ENCODE results near the gene PLPPR3. TPM values are rescaled to one million over a fixed set of nuclear protein-coding genes. Genes with fewer than 3 reads are reported as not detected.
A peak's percentile ranks its signal among the peaks of the same experiment; 100 is the strongest.

PLPPR3 gene
- total RNA-seq, 1 experiment from 2014 or later, result 3.8 TPM

DNA sequence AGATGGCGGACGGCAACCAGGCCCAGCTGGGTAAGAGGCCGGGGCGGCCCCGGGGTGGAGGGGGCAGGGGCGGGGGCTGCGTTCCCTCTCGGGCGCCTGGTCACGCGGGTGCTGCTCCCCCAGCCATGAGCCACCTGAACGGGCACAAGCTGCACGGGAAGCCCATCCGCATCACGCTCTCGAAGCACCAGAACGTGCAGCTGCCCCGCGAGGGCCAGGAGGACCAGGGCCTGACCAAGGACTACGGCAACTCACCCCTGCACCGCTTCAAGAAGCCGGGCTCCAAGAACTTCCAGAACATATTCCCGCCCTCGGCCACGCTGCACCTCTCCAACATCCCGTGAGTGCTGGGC lies 13.4 kb downstream of the PLPPR3 start:
- DNase-seq (ENCODE audit: low read depth), result no peak

DNA sequence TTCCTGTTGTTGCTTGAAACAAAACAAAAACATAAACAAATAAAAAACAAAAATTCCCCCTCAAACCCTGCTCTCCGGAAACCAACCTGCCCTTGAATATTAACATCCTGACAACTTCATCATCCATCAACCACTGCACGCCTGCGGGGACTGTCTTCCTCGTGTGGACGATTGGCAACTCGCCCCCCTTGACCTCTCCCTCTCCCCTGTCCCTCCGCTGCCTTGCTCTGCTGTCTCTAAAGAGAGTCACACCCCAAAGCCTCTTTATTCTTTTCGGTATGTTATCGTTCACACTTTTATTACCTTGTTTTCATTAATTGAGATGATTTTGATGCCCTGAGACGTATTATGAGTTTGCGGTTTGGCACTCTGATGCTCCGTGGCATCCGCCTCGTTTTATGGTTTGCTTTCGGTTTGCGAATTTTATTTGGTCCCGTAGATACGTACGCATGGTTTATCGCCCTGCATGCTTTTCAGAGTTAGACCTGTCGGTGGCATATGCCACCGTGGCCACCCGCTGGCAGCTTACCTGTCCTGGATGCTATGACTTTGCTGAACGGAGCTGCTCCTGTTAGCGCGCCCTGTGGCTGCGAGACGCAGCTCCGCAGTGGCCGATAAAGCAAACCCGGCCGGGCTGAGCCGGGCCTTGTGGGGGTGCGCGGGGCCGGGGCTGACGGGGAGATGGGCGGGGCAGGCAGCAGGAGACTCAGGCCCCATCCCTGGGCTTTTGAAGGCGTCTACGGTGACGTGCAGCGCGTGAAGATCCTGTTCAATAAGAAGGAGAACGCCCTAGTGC lies 13.9 kb downstream of the PLPPR3 start:
- DNase-seq (ENCODE audit: low read depth), result no peak

DNA sequence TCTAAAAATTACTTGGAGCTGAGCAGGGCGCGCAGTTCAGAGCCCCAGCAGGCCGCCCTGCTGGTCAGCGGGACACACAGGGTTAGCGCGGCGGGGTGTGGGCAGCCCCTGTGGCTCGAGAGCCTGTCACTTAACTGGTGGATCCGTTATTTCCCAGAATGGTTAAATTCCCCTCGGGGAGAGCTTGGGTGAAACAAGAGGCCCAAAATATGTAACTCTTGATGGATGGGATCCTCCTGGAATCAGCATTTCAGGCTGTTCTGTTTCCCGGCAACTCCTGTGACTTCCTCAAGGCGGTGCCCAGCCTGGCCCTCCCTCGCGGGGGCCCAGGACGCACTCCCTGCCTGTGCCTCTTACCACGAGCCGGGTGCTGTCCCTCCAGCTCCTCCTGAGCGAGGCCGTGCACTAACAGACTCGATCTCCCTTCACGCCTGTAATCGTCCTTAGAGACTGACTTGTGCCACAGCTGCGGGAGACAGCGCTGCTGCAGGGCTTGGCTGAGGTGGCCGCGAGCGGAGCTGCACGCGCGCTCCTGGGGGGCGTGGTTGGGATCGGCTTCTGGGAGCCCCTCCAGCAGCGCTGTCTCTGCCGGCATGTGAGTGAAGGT lies 14.8 kb downstream of the PLPPR3 start:
- no peak for DNase-seq (ENCODE audit: low read depth)

DNA sequence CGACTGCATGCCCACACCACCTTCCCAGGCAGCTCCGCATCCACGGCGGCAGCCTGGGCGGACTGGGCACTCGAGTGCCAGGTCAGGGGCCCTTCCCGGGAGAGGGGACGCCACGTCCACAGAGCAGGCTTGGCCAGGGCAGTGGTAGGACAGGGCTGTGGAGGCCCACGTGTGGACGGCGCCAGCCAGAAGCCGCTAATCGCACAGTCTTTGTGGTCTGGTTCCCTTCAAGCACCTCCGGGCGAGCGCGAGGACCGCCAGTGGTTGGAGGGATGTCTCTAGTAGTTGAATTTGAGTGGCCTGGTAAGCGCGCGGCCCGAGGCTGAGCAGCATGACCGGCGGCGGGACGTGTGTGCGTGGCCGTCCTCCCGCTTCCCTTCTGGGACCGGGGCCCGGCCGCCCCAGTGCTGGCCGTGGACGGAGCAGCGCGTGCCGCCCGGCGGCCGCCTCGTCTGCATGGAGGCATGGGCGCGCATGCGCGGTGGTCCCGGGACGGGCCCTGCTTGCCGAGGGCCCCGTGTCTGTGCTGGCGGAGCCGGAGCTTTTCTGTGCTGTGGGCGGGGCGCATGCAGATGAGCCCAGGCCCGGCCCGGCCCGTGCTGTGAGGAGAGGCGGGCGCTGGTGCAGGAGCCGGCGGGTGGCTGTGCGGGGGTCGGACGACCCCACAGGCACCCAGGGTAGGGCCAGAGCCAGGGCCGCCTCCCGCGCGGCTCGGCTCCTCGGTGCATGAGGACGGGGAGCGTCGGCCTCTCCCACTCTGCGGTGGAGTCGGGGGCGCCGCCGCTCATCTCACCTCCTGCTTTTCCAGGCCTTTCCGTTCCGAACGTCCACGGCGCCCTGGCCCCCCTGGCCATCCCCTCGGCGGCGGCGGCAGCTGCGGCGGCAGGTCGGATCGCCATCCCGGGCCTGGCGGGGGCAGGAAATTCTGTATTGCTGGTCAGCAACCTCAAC lies 15.9 kb downstream of the PLPPR3 start:
- DNase-seq (ENCODE audit: low read depth), result no peak

DNA sequence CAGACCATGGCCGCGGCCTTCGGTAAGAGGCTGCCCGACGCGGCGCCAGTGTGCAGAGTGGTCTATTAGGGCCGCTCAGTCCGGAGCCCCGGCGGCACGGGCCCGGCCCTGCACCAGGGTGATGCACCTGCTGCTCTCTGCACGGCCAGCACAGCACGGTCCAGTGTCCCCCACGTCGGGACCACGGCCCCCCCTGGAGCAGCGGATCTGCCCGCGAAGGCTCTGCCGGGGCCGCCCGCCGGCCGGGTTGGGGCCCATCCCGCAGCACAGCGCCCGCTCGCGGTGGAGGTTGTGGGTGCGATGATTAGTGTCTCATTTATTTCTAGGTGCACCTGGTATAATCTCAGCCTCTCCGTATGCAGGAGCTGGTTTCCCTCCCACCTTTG lies 16.6 kb downstream of the PLPPR3 start:
- no peak for DNase-seq (ENCODE audit: low read depth)

DNA sequence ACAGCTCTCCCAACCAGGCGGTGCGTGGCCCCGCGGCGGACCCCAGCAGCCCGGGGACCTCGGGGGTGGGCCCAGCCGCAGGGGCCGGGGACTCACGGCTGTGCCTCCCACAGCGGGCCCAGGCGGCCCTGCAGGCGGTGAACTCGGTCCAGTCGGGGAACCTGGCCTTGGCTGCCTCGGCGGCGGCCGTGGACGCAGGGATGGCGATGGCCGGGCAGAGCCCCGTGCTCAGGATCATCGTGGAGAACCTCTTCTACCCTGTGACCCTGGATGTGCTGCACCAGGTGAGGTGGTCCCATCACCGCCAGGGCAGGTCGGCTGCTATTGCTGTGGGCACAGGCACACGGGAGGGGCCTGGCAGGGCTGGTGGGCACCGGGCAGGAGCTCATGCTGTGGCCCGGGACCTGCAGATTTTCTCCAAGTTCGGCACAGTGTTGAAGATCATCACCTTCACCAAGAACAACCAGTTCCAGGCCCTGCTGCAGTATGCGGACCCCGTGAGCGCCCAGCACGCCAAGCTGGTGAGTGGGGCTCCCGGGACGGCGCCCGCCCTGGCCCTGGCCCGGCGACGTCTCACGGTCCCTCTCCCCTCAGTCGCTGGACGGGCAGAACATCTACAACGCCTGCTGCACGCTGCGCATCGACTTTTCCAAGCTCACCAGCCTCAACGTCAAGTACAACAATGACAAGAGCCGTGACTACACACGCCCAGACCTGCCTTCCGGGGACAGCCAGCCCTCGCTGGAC lies 17.2 kb downstream of the PLPPR3 start:
- no peak for DNase-seq (ENCODE audit: low read depth)

DNA sequence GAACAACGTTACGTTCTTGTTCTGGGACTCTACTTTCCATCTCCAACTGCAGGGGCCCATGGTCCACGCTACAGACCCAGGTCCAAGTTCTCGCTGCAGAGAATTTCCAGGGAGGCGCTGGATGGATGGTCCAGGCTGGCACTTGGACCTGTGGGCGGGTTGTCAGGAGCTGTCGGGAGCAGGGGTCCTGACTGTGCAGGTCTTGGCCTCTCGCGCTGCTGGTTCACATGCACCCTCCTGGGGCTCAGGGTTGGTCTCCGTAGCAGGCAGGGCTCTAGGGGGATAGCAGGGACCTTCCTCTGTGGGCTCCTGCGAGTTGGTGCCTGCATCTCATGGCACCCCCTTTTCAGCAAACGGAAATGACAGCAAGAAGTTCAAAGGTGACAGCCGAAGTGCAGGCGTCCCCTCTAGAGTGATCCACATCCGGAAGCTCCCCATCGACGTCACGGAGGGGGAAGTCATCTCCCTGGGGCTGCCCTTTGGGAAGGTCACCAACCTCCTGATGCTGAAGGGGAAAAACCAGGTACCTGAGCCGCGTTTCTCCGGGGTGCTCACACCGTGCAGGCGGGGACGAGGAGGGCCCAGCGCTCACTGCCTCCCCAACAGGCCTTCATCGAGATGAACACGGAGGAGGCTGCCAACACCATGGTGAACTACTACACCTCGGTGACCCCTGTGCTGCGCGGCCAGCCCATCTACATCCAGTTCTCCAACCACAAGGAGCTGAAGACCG lies 17.9 kb downstream of the PLPPR3 start:
- no peak for DNase-seq (ENCODE audit: low read depth)

DNA sequence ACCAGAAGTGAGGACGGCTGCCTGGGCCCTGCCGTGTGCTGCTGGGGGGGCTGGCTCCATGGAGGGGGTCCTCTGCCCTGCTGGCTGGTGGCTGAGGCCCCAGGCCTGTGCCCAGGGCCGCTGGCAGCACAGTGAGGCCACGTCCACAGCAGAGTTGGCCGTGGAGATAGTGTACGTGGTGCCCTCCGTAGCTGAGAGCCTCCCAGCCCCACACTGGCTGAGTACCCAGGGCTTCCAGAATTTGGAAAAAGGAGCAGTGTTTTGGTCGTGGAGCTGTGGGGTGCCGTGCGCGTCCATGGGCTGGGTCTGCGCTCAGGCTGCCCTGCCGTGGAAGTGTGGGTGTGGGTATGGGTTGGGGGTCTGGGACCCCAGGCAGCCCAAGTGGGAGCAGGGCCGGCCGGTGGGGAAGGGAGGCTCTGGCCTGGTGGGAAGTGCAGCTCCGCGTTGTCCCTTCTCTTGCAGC lies 18.6 kb downstream of the PLPPR3 start:
- DNase-seq (ENCODE audit: low read depth), result no peak

DNA sequence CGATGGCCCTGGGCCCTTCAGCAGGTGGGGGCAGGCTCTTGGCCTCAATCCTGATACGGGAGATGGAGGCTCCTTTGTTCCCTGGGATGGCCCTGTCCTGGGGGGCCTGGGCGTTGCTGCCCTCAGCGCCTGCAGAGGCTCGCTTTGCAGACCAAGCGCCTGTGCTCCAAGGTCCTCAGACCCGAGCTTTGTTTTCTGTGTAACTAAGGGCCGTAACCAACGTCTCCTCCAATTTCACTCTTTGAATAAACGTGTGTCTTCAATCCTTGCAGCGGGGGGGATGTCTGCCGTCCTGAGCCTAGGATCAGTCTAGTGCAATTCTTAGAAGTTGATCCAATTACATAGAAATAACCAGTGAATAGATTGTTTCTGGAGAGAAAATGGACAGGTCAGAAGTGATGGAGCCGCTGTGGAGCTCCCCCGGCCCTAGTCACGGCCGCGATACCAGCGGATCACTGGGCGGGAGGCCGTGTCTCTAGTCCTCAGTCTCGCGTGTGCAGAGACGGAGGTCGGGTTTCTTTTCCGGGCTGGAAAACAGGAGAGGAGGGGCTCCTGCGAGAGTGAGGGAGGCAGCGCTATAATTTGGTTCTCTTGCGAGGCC lies 19.2 kb downstream of the PLPPR3 start:
- DNase-seq (ENCODE audit: low read depth), result no peak

DNA sequence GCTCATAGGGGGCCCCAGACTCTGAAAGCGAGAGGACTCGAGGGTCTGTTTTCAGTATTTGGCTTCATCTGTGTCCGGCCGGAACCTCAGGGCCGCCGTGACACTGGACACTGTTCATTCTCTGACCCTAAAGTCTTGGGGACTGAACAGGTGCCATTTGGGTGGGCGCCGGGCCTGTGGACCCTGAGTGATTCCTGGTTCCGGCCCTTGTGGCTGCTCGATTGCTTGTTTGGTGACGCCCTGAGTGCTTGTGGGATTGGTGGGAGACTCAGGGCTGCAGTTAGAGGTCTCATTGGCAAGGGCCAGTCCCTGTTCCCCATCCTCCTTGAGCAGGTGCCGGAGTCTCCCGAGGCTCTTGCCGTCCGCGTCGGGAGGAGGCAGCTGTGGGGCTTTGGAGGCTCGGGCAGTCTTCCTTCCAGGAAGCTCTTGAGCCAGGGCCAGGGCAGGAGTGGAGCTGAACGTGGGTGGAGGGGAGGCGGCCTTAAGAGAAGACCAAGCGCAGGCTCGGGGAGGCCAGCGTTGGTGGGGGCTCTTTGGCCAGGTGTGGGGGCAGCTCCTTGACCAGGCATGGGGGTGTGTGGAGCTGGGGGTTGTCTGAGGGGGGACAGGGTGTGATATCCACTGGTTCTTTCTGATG lies 19.8 kb downstream of the PLPPR3 start:
- no peak for DNase-seq (ENCODE audit: low read depth)

DNA sequence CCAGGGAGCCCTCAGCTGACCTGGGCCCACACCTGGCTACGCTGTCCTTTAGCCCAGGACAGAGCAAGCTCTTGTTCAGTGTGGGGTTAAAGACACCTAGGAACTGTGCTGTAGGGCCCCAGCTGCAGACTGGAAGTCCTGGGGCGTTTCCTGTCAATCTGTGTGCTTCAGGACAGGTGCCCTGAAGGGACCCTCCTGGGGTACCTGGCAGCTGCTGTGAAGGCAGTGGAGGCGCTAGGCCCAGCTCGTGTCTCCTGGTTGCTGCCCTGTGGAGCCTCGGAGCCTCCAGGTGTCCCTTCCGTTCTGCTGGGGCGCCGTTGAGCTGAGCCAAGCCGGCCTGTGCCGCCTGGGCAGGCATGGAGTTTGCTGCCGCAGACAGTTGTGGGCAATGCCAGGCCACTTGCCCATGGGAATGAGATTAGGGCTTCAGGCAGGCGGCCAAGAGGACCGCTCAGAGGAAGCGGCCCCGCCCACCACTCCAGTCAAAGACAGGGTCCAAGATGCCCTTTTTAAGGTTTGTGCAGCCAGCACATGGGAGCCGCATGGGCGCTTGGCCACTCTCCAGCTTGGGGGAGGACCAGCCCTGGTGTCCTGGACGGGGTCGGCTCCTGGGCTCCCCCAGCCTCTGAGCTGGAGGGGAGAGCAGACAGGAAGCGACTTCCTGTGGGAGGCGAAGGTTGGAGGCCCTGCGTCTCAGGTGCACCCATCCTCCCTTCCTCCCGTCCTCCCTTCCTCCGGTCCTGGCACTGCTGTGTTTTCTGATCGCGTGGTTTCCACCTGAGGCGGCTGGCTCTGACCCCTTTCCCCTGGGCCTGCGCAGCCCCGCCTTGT lies 20.5 kb downstream of the PLPPR3 start:
- no peak for DNase-seq (ENCODE audit: low read depth)

DNA sequence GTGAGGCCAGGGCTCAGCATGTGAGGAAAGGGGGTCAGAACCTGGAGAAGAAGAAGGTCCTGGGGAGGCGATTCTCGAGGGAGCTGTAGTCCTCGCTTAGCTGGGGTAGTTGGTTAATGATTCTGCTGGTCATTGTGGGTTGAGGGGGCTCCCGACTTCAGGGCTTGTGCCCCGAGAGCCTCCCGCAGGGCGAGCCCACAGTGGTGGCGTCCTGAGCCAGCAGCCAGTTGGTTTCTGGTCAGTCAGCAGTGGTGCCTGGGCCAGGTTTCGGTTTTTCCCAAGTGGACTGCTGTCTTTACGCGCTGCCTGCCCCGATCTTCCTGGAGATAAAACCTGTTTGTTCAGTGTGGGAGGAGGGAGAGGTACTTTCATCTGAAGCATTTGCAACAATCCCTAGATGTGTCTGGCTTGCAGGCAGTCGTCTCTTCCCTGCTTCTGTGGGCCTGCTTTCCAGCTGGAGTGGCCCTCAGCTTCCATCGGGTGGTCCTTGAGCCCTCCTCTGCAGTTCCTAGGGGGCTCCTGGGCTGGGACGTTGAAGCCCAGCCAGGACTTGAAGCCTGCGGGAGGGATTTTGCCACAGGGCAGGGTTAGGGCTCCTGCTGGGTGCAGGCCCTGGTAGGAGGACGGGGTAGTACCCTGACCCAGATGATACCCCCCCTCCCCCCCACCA lies 21.3 kb downstream of the PLPPR3 start:
- no peak for DNase-seq (ENCODE audit: low read depth)

DNA sequence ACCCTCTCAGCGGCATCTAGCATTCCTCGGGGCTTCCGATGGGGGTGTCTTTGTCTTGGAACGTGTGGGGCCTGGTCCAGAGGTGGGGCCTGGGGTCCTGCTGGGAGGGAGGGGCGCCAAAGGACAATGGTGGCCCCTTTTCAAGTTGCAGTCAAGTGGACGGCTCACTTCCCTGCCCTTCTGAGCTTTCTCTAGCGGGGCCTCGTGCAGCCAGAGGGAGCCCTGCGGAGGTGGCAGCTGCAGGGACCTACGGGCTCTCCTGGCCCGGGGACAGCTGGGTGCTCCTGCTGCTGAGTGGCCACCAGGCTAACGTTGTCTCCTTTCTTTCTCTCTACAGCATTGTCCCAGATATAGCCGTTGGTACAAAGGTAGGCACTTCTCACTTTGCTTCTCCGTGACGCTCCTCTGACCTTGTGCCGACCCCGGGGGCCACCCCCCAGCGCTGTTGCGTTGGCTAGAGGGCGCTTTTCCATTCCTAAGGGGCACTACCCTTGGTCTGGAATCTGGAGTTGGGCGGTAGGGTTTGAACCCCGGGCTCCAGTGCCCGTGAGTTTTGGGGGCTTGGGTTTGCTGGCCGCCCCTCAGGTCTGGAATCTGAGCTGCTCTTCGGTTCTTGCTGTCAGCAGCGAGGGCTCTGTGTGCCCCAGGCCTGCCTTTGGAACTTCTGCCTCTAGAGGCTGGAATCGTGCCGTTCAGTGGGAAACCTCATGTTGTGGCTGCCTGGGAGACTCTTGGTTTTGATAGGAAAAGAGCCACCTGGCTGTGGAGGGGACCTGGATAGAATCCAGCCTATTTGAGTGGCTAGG lies 22.5 kb downstream of the PLPPR3 start:
- no peak for DNase-seq (ENCODE audit: low read depth)

DNA sequence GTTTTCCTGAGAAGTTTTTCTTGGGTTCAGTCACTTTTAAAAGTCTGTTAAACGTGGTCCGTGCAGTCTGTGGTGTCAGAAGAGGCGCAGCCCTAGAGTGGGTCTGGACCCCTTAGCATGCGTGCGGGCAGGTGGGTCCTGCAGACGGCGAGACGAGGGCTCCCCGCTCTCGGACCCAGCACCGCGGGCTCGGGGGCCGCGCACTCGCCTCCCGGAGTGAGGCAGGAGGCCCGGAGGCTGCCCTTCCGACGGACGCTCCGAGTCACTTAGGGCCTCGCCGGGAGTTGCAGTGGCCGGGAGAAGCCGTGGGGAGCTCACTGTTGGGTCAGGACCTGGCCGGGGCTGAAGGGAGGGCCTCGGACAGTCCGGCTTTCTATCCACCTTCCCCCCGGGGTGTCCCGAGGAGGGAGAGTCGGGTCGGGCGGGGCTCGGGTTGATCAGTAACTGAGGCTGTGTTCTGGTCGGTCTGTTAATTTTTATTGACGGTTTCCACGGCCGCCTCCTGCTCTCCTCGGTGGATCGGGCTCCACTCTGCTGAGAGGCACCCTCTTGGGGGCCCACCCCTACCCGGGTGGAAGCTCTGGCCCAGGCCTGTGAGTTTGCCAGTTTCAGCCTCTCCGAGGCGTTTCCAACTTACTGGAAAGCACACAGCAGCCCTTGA lies 23.2 kb downstream of the PLPPR3 start:
- DNase-seq (ENCODE audit: low read depth), result no peak

DNA sequence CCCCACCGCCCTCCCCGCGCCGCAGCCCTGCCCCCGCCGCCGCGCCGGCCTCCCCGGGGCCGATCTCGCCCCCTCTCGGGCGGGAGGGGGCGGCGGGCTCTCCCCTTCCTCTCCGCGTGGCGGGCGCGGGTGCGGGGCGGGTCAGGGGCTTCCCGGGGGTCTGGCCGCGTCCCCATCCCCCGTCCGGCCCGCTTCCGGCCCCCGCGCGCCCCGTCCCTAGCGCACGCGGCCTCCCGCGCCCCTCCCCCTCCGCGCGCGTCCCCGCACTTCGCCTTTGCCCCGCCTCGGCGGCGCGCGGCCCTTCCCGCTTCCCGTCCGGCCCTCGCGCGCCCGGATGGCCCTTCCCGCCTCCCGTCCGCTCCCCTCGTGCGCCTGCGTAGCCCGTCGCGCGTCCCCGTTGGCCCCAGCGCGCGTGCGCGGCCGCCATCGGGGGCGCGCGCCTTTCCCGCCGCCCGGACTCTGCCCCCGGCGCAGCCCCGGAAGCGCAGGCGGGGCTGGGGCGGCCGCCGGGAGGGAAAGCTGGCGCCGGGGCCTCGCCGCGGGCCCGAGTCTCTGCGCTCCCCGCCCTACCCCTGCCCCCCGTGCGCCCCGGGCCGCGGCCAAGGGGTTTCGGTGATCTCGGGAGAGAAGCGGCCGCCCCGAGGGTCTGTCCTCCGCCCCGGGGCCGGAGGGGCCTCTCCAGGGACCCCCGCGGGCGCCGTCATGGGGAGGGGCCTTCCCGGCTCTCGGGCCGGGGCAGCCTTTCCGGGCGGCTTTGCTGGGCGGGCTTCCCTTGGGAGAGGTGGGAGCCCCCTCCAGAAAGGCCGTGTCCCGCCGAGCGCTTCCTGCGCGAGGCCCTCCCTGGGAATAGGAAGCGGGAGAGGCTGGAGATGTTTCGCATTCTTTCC lies 24.0 kb downstream of the PLPPR3 start:
- peak; percentile 84 for DNase-seq (ENCODE audit: low read depth)

Data from M059J (cell line).